K562 (cell line): ENCODE results near the gene RPP14. TPM values are rescaled to one million over a fixed set of nuclear protein-coding genes. Genes with fewer than 3 reads are reported as not detected.

ENCODE experiments used
- ATAC-seq: fragments of 200-7000 bp; cut with Tn5 transposase; 3 replicates; pipeline ENCODE4 v1.9.1; 2020; ENCODE audit warnings: moderate library complexity
- BruUV-seq: library from RNA; stranded (reverse); fragments of 400-500 nt; replicated peaks from 2 replicates; lab custom pipeline; 2021; lab: Mats Ljungman, UMichigan
- CTCF ChIA-PET: fragments of 300-600 bp; formaldehyde crosslinking; extraction: SDS; loops from one replicate; lab custom pipeline; 2021; ENCODE audit warnings: low intra/inter-chr PET ratio; lab: Yijun Ruan, JAX
- POLR2A ChIA-PET: fragments of 300-600, 350-650 bp; sonication (Branson Sonifier 250); formaldehyde crosslinking; extraction: SDS; loops from one replicate; lab custom pipeline; 2021; ENCODE audit warnings: antibody characterized with exemption, inconsistent platforms; lab: Yijun Ruan, JAX
- DNase-seq, 4 experiments: peaks; one replicate each; pipeline versions ENCODE4 v3.0.0 to v3.0.0-alpha.2; 2011 to 2018; ENCODE audit warnings: low spot score in 3 of 4, mixed read lengths in 3 of 4; ENCODE audit errors: extremely low read depth in 1 of 4
- FAIRE-seq: peaks from 2 replicates; lab custom pipeline; 2011; peaks lifted over from hg19 to GRCh38; lab: Jason Lieb, UNC
- H2AFZ ChIP-seq: 2 replicates; pipeline ENCODE4 v1.6.0; 2011; ENCODE audit warnings: low read depth, low read length, control low read depth, inconsistent platforms
- H3K27ac ChIP-seq: fragments of 200-600 bp; 3 replicates; pipeline ENCODE4 v1.8.0; 2011; ENCODE audit warnings: low read depth, mild to moderate bottlenecking, control low read depth, inconsistent platforms, low read length, moderate library complexity, mixed read lengths; ENCODE audit errors: extremely low read depth
- H3K27me3 ChIP-seq, 2 experiments: fragments of 300-600 bp in 1 of 2; 2 replicates in 1 of 2; 3 replicates in 1 of 2; pipeline versions ENCODE4 v1.6.0 to v1.8.0; 2011; ENCODE audit warnings: inconsistent platforms in 2 of 2, low read length in 2 of 2, mild to moderate bottlenecking in 1 of 2, mixed read lengths in 1 of 2, moderate library complexity in 1 of 2; ENCODE audit not compliant: control insufficient read depth in 2 of 2, insufficient read depth in 2 of 2
- H3K36me3 ChIP-seq: fragments of 300-600 bp; 3 replicates; pipeline ENCODE4 v1.8.0; 2011; ENCODE audit warnings: mild to moderate bottlenecking, low read length, inconsistent platforms; ENCODE audit not compliant: control insufficient read depth, insufficient read depth
- H3K4me1 ChIP-seq, 2 experiments: fragments of 200-600 bp in 1 of 2; replicated peaks in 1 of 2; 2 replicates in 1 of 2; 3 replicates in 1 of 2; pipeline versions ENCODE4 v1.5.1 to v1.8.0; 2011; ENCODE audit warnings: inconsistent platforms in 2 of 2, low read length in 2 of 2, mild to moderate bottlenecking in 1 of 2, mixed read lengths in 1 of 2, moderate library complexity in 1 of 2; ENCODE audit not compliant: control insufficient read depth in 2 of 2, insufficient read depth in 2 of 2
- H3K4me2 ChIP-seq: 2 replicates; pipeline ENCODE4 v1.6.1; 2011; ENCODE audit warnings: low read length, control low read depth, inconsistent platforms, mixed read lengths; ENCODE audit not compliant: insufficient read depth
- H3K4me3 ChIP-seq: fragments of 200-600 bp; sonication (generic), shearing (Covaris generic); 2 replicates; pipeline ENCODE4 v1.5.1; 2016; ENCODE audit warnings: control low read depth, inconsistent platforms
- H3K79me2 ChIP-seq: fragments of 200-600 bp; 3 replicates; pipeline ENCODE4 v1.8.0; 2011; ENCODE audit warnings: low read length, inconsistent platforms; ENCODE audit not compliant: control insufficient read depth, insufficient read depth
- H3K9ac ChIP-seq, 2 experiments: 2 replicates each; pipeline versions ENCODE4 v1.6.0 to v1.6.1; 2011; ENCODE audit warnings: low read depth in 2 of 2, low read length in 2 of 2, control low read depth in 1 of 2, inconsistent platforms in 1 of 2, mild to moderate bottlenecking in 1 of 2, mixed read lengths in 1 of 2; ENCODE audit not compliant: insufficient read depth in 1 of 2
- H3K9me1 ChIP-seq: one replicate; pipeline ENCODE4 v1.6.0; 2011; ENCODE audit warnings: inconsistent platforms, mild to moderate bottlenecking, low read length, moderate library complexity; ENCODE audit not compliant: control insufficient read depth, insufficient read depth
- H3K9me3 ChIP-seq: replicated peaks from 2 replicates; pipeline ENCODE4 v1.5.1; 2011; ENCODE audit warnings: low read depth, low read length, inconsistent platforms; ENCODE audit not compliant: control insufficient read depth, insufficient read depth
- H4K20me1 ChIP-seq: replicated peaks from 2 replicates; pipeline ENCODE4 v1.6.1; 2011; ENCODE audit warnings: low read length, inconsistent platforms, mixed read lengths; ENCODE audit not compliant: control insufficient read depth, insufficient read depth
- CEBPG ChIP-seq, 3 experiments: fragments of 200-800 bp in 1 of 3; sonication (Bioruptor generic) in 1 of 3; sonication (generic) in 1 of 3; formaldehyde crosslinking in 1 of 3; IDR thresholded peaks in 2 of 3; conservative IDR thresholded peaks in 1 of 3; 2 replicates each; pipeline versions ENCODE4 v1.6.1 to v1.8.0; 2016 to 2022; ENCODE audit warnings: missing compliant biosample characterization in 2 of 3, missing genetic modification characterization in 2 of 3, mild to moderate bottlenecking in 1 of 3, missing genetic modification reagents in 1 of 3
- CREM ChIP-seq: IDR thresholded peaks from 2 replicates; pipeline ENCODE4 v1.6.1; 2014; ENCODE audit warnings: antibody characterized with exemption, low read depth
- E2F5 ChIP-seq: sonication (generic); formaldehyde crosslinking; IDR thresholded peaks from 2 replicates; pipeline ENCODE4 v1.8.0; 2022; ENCODE audit warnings: mild to moderate bottlenecking, missing genetic modification reagents
- EHMT2 ChIP-seq: fragments of 450-650 bp; IDR thresholded peaks from 2 replicates; pipeline ENCODE4 v1.6.1; 2018; ENCODE audit warnings: antibody characterized with exemption
- HDAC8 ChIP-seq: fragments of 450-650 bp; IDR thresholded peaks from 2 replicates; pipeline ENCODE4 v1.6.1; 2016; ENCODE audit warnings: mild to moderate bottlenecking, missing genetic modification characterization, moderate library complexity, missing compliant biosample characterization
- ILK ChIP-seq: fragments of 450-650 bp; IDR thresholded peaks from 2 replicates; pipeline ENCODE4 v1.6.1; 2016; ENCODE audit warnings: missing genetic modification characterization, low read depth, mild to moderate bottlenecking, missing compliant biosample characterization, moderate library complexity, borderline replicate concordance
- MYNN ChIP-seq, 2 experiments: sonication (generic); formaldehyde crosslinking in 1 of 2; IDR thresholded peaks; 2 replicates each; pipeline versions ENCODE4 v1.5.0 to v1.6.1; 2016 to 2020; ENCODE audit warnings: antibody characterized with exemption in 1 of 2, missing genetic modification reagents in 1 of 2
- PCBP1 ChIP-seq: fragments of 200-400 bp; formaldehyde crosslinking; IDR thresholded peaks from 2 replicates; pipeline ENCODE4 v1.6.1; 2018; ENCODE audit warnings: mild to moderate bottlenecking, low read depth, low read length; ENCODE audit not compliant: poor library complexity, severe bottlenecking
- PHB ChIP-seq: fragments of 250-450 bp; sonication (Bioruptor Pico); IDR thresholded peaks from 2 replicates; pipeline ENCODE4 v1.5.0; 2021
- PHB2 ChIP-seq: fragments of 450-650 bp; IDR thresholded peaks from 2 replicates; pipeline ENCODE4 v1.6.1; 2017; ENCODE audit warnings: low read depth
- TAF1 ChIP-seq: IDR thresholded peaks from 2 replicates; pipeline ENCODE4 v1.6.1; 2011; ENCODE audit warnings: mild to moderate bottlenecking, low read length, moderate library complexity; ENCODE audit not compliant: insufficient read depth, control insufficient read depth, severe bottlenecking; ENCODE audit errors: extremely low read depth
- TAF9B ChIP-seq: fragments of 450-650 bp; IDR thresholded peaks from 2 replicates; pipeline ENCODE4 v1.6.1; 2018; ENCODE audit warnings: mild to moderate bottlenecking; ENCODE audit not compliant: partially characterized antibody
- THAP7 ChIP-seq: fragments of 250-450 bp; sonication (Bioruptor Pico); IDR thresholded peaks from 2 replicates; pipeline ENCODE4 v1.5.0; 2021
- ZNF76 ChIP-seq: fragments of 250-450 bp; sonication (Bioruptor Pico); IDR thresholded peaks from 2 replicates; pipeline ENCODE4 v1.4.0; 2020; ENCODE audit warnings: mild to moderate bottlenecking, moderate library complexity, borderline replicate concordance
- WGBS: fragments of 100-300 bp; shearing (Covaris generic); methylation state at CpG from one replicate; pipeline ENCODE4 v1.1.6; 2016; ENCODE audit warnings: low coverage, mixed read lengths; ENCODE audit not compliant: insufficient coverage; ENCODE audit errors: missing lambda C conversion rate; 5-methylcytosine and 5-hydroxymethylcytosine counted together
- in situ Hi-C: fragments of 300-500 bp; cut with MboI; formaldehyde crosslinking; loops from 4 replicates; pipeline ENCODE4 v1.15.0; 2018; ENCODE audit warnings: inconsistent platforms, mixed read lengths
- intact Hi-C: fragments of 100-400 bp; cut with micrococcal nuclease; formaldehyde crosslinking; loops from 2 replicates; pipeline ENCODE4 v1.14.2; 2022
- polyA plus RNA-seq, 8 experiments: library from polyadenylated mRNA; depleted of rRNA in 4 of 8; stranded (reverse) in 5 of 8; unstranded in 3 of 8; fragments of >200 nt; fragmentation: Nextera tagmentation in 2 of 8; fragmentation: Illumina TruSeq in 1 of 8; extraction: Ambion mirVana in 2 of 8; extraction: Trizol in 1 of 8; gene quantifications; 2 replicates each; pipeline versions ENCODE4 v1.2.1 to v1.2.3, GENCODE V29; 2011 to 2014; ENCODE audit warnings: inconsistent platforms in 1 of 8, missing spikeins in 1 of 8
- total RNA-seq, 7 experiments: library from RNA; depleted of rRNA in 6 of 7; stranded (reverse); fragments of >200 nt in 6 of 7; fragmentation: Illumina TruSeq in 2 of 7; extraction: Trizol in 2 of 7; gene quantifications; 2 replicates each; pipeline versions ENCODE4 v1.2.1 to v1.2.3, GENCODE V29; 2011 to 2021; ENCODE audit warnings: low replicate concordance in 1 of 7

RPP14 gene
- total and polyA plus RNA-seq, 9 of the 15 experiments (the other 6 are each of a cell fraction or from before 2014, with no cell fraction given) = 13.5 to 20.8 (median 15.4) TPM

- Histone ChIP-seq H3K9ac (no peak overlapping the region), H3K4me2 (no peak overlapping the region), H3K4me3 (no peak overlapping the region), H3K4me1 (no peaks in the 10 kb centered on the region), H4K20me1 (no peaks in the 10 kb centered on the region), H3K27me3 (peaks cover 0 to 19% of the 10 kb centered on the region in 2 experiments; a peak in 2 of 5 replicates), H3K36me3 (no peaks in the 10 kb centered on the region), H2AFZ (no peak overlapping the region), H3K9me3 (no peaks in the 10 kb centered on the region), H3K79me2 (no peaks in the 10 kb centered on the region), H3K27ac (no peak overlapping the region), H3K9me1 (no peaks in the 10 kb centered on the region)
- in situ Hi-C loops = no loop called here
- DNase-seq = no peak
- intact Hi-C loops = no loop called here
- FAIRE-seq = no peak
- no TSS peak for BruUV-seq
- ChIA-PET POLR2A (interaction anchor here (1.0 kb wide), 1 partner anchor 12 kb away, joined by 3 read pairs; the partner anchor contains the start of genes HTD2 and RPP14), CTCF (no interaction called here)
- WGBS = 22% methylated on average over 7 of the region's 9 CpGs
- ATAC-seq = no peak
- no peak for TF ChIP-seq TAF1
- no peak for TF ChIP-seq HDAC8 (tag)
- TF ChIP-seq PHB = no peak
- TF ChIP-seq TAF9B = no peak
These were observed 12.5 kb upstream of the RPP14 start for GRCh38 chr3:58293516-58293915.

- no peaks in the 10 kb centered on the region for H4K20me1 ChIP-seq
- H3K4me2 ChIP-seq = no peak overlapping the region
- H2AFZ ChIP-seq = no peak overlapping the region
- no peak overlapping the region for H3K27ac ChIP-seq
- H3K79me2 ChIP-seq = no peaks in the 10 kb centered on the region
- 6% methylated on average over 4 of the region's 5 CpGs for WGBS
- POLR2A ChIA-PET = no interaction called here
- no TSS peak for BruUV-seq
- H3K36me3 ChIP-seq = no peaks in the 10 kb centered on the region
- no peak for DNase-seq
- no peak for ATAC-seq
- no peak overlapping the region for H3K4me3 ChIP-seq
- no peak overlapping the region for H3K9ac ChIP-seq
- CTCF ChIA-PET = no interaction called here
- H3K4me1 ChIP-seq = no peaks in the 10 kb centered on the region
- H3K9me1 ChIP-seq = no peaks in the 10 kb centered on the region
- intact Hi-C loops (loop anchor here (1.0 to 5.0 kb wide), 2 partner anchors 59 to 119 kb away; partner anchors contain the start of gene ABHD6), in situ Hi-C loops (no loop called here)
- H3K9me3 ChIP-seq = peaks cover under 1% of the 10 kb centered on the region; the same call in 1 of the 2 replicates
- peaks cover 0 to 21% of the 10 kb centered on the region in 2 experiments; a peak in 2 of 5 replicates for H3K27me3 ChIP-seq
- FAIRE-seq = no peak
- TF ChIP-seq PCBP1 (no peak), ILK (tag) (no peak), PHB2 (no peak), CEBPG (CRISPR knock-in tag; IDR thresholded peaks at IDR 0.05) (no peak), CEBPG (tag; conservative IDR thresholded peaks at IDR 0.05 in 1 of 2, IDR thresholded peaks at IDR 0.05 in 1 of 2) (no peak), CREM (no peak), EHMT2 (no peak), E2F5 (CRISPR knock-in tag) (no peak), MYNN (IDR thresholded peaks at IDR 0.05) (no peak), MYNN (CRISPR knock-in tag; IDR thresholded peaks at IDR 0.05) (no peak), ZNF76 (no peak), THAP7 (CRISPR knock-in tag) (no peak)
These were observed 9.8 kb upstream of the RPP14 start for GRCh38 chr3:58296269-58296668.
